HG03159 (cell line): ENCODE measurements around the gene GSS.

ENCODE experiments used
- ATAC-seq: cut with Tn5 transposase; IDR thresholded peaks from one replicate; pipeline ENCODE4 v1.9.1; 2021; ENCODE audit warnings: mild to moderate bottlenecking, moderate library complexity; ENCODE audit not compliant: unreplicated experiment

GSS gene

GRCh38 chr20:34949120-34949519 is 6.5 kb downstream of the GSS start:
- no peak for ATAC-seq

- no peak for ATAC-seq
Measured at GRCh38 chr20:34948030-34948429, 7.6 kb downstream of the GSS start.

- ATAC-seq: no peak
Measured at GRCh38 chr20:34947336-34947735, 8.3 kb downstream of the GSS start.

DNA sequence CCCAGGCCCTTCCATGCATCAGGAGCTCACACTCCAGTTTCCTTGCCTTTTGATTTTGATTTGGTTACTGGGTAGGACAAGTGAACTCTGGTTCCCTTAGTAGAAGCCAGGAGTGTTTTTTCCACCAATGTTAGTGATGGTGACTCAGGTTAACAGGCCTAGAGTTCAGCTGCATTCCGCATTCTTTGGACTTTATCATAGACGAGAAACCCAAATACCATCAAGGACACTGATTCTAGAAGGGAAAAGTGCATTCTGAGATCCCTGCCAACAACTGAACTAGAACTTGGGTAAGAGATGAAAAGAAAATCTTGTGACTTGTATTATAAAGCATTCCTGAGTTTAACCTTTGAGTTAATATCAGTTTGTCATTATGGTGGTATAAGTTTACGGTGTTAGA is 8.9 kb downstream of the GSS start:
- ATAC-seq: no peak

DNA sequence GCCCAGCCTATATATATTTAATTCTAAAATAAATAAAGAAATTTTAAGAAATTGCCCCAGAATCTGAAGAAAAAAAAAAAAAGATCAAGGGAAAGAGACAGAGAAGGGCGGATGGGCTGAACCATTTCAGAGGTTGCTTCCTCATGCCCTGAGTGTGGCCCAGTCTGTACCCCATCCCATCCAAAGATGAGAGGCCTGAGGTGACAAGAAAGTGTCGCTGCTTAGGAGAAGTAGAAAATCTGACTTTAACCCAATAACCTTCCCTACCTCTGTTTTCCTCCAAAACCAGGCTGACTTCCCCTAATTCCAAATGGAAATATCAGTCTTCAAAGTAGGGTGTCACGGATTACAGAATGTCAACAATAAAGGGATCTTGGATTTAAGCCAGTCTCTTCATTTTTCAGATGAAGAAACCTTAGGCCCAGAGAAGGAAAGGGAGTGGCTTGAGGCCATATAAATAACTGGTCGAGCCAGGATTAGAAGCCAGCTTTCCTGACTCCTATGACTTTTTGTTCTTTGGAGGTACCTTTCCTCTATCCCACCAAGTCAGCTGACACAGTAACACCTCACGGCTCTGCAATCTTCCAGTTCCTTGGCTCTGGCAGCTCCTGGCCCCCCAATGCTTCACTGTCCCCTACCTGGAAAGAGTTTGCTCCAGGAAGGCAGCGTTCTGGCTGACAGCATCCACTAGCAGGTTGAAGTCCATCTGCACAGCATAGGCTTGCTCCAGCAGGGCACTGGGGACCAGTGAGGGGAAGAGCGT is 10.1 kb downstream of the GSS start:
- ATAC-seq: no peak

DNA sequence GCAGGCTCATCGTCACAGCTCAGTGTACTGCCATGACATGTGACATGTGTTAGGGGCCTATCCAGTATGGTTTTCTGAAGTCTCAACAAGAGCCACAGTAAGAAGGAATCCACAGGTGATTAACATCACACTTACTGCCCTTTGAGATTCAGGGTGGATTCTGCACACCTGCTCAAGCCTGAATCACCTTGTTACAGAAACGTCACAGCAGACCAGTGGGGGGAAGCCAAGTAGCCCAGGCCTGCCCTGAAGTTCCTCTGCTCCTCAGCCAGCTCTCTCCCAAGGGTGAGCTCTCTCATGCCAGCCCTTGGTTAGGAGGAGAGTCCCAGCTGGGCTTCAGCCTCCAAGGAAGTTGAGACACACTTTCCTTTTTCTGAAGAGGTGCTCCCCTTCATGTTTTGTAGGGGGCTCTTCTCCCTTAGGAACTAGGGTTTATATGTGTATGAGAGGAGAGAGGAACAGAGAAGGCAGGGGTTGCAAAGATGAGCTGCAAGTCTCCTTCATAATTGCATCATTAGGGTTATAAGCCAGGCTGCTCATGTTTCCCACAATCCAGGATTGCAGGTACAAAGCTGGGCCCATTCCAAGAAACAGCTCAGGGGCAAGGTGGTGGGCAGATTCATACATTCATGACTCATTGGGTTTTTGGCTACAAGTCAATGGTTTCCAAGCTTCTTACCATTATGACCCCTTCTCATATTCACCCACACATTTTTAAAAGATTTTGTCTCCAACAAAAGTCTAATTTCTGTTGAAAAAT is 11.6 kb downstream of the GSS start:
- no peak for ATAC-seq

GRCh38 chr20:34942301-34942700 is 13.3 kb downstream of the GSS start:
- no peak for ATAC-seq

GRCh38 chr20:34941226-34941625 is 14.4 kb downstream of the GSS start:
- ATAC-seq: no peak

DNA sequence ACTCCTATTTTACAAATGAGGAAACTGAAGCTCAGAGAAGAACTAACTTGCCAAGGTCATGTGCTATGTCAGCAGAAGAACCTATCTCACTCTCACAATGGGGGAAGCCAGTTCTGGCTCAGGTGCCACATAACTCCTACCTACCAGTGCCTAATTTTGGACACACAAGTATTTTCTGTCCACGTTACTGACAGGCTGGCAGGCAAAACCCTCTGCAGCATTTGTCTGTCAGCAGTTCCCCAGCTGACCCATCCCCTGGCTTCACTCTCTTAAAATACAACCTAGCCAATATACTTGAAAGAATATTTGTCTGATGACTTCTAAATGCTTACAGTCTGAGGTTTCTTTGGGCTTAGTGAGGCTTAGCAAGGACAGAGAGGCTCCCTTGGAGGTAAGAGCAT is 15.5 kb downstream of the GSS start:
- no peak for ATAC-seq

- no peak for ATAC-seq
Measured at GRCh38 chr20:34938466-34939163, 17.0 kb downstream of the GSS start.

GRCh38 chr20:34931771-34932170 is 23.8 kb downstream of the GSS start:
- ATAC-seq: no peak

GRCh38 chr20:34928411-34928810 is 27.2 kb downstream of the GSS start:
- no peak for ATAC-seq

GRCh38 chr20:34927736-34928135 is 27.9 kb downstream of the GSS start:
- no peak for ATAC-seq

DNA sequence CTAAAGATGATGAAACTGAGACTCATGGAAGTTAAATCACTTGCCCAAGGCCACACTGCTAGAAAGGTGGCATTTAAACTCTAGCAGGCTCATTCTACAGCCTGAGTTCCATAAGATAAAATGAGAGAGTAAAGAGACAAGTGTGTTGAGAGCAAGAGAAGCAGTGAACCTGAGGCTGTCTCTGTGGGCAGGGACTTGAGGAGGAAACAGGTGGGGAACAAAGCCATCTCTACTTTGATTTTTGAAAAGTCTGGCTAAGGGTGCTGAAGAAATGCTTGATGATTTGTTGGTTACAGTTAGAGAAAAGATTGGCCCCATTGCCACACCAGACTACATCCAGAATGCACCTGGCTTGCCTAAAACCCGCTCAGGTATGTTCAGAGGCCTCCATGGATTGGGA is 29.0 kb downstream of the GSS start:
- ATAC-seq: no peak

GRCh38 chr20:34925981-34926380 is 29.6 kb downstream of the GSS start:
- no peak for ATAC-seq

DNA sequence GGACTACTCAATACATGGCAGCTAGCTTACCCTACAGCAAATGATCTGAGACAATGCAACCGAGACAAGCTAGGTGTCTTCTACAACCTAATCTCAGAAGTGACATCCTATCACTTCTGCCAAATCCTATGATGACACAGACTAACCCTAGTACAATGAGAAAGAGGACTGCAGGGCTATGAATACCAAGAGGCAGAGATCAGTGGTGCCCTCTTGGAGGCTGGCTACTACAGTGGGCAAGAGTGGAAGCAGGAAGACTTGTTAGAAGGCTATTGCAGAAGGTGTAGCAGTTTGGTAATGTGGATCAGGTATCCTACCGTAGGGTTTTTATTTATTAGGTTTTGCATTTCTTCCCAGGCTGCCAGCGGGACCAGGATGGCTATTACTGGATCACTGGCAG is 30.3 kb downstream of the GSS start:
- ATAC-seq: no peak

DNA sequence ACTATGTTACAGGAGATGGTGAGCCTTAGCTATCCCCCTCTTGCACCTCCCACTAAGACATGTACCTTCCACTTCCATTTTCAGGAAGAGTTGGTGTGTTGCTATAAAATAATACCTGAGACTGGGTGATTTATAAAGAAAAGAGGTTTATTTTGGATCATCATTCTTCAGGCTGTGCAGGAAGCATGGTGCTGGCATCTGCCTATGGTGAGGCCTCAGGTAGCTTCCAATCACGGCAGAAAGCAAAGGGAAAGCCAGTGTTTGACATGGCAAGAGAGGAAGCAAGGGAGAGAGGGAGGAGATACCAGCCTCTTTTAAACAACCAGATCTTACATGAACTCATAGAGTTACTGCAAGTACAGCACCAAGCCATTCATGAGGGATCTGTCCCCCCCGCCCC is 32.2 kb downstream of the GSS start:
- no peak for ATAC-seq

DNA sequence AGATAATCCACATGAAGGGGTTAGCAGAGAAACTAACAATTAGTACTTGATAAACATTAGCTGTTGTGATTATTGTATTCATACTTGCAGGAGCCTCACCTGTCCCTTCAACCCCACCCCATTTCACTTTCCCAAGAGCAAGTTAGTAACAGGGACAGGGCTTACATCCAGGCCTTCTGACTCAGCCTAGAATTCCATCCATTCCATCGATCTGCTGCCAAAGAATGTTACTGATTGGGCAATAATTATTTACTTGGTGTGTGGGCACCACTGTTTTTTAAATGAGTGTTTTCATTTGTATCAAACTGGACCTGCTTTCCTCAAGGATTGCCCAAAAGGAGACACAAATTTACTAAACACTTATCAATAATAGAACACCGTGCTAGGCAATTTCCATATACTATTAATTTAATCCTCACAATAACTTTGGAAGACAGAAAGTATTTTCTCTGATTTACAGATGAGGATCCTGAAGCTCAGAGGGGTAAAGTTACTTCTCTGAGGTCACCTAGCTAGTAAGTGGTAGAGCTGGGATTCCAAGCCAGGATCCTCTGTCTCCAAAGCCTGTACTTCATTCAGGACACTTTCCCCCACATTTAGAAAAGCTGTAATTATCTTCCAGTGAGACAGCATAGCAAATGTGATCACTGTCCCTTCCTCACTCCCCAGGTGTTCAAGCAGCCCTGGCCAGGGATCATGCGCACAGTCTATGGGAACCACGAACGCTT is 32.8 kb downstream of the GSS start:
- ATAC-seq: no peak

DNA sequence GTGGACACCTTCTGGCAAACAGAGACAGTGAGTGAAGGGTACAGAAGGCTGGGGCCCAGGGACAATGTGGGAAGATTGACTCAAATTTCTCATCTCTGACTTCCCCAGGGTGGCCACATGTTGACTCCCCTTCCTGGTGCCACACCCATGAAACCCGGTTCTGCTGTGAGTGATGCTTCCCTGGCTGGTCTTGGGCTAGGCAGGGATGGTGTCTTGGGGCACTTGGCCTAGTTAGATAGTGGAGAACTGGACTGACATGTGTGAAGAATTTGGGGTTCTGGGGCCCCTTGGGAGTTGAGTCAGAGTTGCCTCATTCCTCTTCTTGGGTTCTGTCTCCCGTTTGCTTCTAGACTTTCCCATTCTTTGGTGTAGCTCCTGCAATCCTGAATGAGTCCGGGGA is 34.2 kb downstream of the GSS start:
- ATAC-seq: no peak

DNA sequence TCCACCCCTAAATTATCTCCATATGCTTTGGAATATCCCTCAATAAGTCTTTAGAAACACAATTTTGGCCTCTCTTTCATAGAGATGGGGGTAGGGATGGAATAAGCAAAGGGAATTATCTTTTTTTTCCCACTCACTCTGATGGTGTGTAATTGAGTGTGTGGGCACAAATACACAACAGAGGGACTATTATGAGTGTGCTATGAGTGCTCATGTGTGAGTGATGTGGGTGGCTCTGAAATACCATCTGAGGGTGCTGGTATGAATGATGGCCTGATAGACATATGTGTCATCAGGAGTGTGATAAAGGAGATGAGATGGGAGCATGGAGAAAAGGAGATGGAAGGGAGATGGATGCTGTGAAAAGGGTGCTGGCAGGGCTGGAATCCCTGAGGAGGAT is 35.6 kb downstream of the GSS start:
- no peak for ATAC-seq

DNA sequence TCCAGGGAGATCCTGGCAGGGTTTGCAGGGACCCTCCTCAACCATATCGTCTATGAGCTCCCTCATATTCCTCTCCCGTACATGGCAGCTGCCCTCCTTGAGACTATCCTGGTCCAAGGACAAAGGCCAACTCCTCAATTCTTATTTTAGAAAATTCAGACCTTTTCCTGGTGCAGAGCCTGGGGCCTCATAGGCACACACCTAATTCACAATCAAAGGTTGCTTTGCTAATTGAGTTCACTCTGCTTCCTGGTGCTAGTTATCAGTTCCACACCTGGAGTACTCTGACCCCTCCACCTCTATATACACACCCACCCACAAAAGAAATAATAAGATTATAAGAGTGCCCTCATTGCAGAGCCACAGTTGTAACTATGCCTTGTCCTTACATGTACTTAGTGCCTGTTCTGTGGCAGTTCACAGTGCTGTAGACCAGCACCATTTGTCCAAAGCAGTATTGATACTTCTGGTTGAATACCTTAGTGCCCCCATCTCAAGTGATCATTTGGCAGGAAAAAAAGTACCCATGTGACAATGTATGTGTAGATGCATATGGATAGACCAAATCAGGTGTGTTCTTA is 38.7 kb downstream of the GSS start:
- no peak for ATAC-seq
